GM19240 (cell line): Measurements from ENCODE around the gene RAB25.
"Not testable (repeated sequence)": the region's sequence is repeated elsewhere in the genome, so short reads cannot be mapped to it uniquely, and the experiment has no call there.

Experiments
- DNase-seq: peaks from one replicate; pipeline ENCODE4 v3.0.0; 2011; ENCODE audit warnings: low spot score; ENCODE audit not compliant: insufficient read length

Gene RAB25

DNA sequence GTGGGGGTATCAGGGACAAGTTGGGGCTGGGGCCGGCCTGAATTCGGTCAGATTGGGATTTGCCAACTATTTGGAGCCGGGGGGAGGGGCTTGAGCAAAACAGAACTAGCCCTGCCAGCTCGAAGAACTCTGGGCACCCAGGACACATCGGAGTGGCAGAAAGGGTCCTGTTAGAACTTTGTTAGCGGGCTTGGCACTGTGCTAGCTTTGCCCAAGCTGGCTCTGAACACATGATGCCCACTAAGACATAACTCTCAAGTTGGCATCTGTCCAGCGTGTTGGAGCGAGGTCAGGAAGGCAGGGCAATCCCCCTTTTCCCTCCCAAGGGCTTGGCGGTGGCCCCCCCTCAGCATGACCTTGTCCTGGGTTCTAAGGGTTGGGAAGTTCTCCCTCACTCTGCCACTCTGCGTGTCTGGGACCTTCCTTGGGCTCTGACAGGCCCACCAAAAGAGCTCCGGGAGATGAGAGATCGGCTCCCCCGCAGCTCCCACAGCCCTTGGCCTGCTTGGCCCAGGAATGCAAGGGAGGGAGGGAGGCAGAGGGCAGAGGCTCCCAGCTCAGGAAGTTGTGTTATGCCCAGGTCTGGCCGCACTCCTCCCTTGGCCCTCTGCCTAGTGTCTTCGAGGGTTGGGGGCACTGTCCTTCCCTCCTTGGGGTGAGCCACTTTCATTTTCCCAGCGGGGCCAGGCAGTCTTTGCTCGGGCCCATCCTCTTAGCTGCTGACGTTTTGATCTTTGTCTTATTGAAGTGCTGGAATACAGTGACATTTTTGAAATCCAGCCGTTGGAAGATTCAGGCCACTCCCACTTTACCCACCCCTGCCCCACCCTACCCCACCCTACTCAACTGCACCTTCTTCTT, 54.8 kb downstream of the RAB25 start:
- DNase-seq: no peak

GRCh38 chr1:156116731-156117130, 55.8 kb downstream of the RAB25 start:
- not testable (repeated sequence) for DNase-seq

GRCh38 chr1:156117414-156118176, 56.6 kb downstream of the RAB25 start:
- DNase-seq: no peak

DNA sequence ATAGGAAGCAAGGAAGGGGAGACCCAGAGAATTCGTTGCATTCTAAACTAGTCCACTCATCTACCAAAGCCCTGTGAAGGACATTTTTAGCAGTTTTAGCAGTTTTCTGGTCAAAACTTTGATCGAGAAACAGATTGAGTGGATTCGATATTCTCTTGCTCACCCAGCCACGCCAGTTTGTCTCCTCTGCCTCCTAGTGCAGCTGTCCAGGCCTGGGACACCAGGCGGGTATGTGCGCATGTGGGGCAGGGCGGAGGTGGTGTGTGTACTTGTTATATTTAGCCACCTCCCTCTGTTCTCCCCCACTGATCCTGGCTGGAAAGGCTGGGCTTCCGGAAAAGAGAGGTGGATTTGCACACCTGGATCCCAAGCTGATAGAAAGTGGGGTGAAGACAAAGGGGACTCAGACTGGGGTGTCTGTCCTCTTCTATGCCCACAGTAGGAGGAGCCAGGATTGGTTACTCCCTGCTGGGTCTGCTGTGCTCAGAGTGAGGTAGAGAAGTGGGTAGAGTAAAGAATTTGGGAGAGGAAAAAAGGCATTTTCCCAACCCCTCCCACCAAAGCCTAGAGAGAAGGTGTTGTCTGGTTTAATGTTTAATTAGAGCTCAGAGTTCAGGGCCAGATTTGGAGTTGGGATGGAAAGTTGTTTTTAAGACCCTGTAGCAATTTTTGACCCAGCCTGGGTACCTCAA, 57.4 kb downstream of the RAB25 start:
- no peak for DNase-seq

DNA sequence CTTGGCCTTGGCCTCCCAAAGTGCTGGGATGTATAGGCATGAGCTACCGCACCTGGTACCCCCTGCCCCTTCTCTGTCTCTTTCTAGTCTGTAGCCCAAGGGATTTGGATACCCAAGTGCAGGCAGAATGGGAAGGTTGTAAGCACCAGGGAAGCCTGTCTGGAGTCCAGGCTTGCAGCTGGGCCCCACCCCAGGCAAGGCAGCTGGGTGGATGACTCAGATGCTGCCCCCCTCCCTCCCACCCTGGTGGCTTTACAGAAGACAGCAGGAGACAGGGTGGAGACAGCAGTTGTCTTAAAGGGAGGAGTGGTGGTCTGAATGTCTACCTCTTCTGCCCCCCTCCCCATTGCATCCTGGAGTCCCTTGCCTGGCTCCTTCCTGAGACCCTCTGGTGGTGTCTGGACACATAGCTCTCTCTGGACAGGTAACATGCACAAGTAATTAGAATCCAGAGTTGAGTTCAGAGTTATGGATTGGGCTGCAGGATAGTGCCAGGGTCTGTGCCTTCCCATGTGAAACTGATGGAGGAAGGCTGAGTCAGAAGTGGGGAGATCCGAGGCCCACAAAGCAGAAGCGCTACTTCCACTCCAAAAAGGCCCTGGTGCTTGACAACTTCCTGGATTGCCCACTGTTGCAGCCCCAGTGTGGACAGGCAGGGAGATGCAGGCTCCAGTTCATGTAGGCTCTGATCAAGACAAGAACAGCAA, 58.7 kb downstream of the RAB25 start:
- DNase-seq: no peak
